Heart right ventricle (tissue), 16 donors: ENCODE results near the gene LMOD3. TPM values are rescaled to one million over a fixed set of nuclear protein-coding genes. Genes with fewer than 3 reads are reported as not detected.
A peak's percentile ranks its signal among the peaks of the same experiment; 100 is the strongest.

Experiments used
- ATAC-seq, 8 donors: fragments of 200-7000 bp; cut with Tn5 transposase; one replicate each; pipeline ENCODE4 v1.9.1; 2020; ENCODE audit warnings: mild to moderate bottlenecking in 8 of 8, moderate library complexity in 8 of 8, moderate number of reproducible peaks in 1 of 8
- DNase-seq, 2 donors: peaks; one replicate each; pipeline ENCODE4 v3.0.0-alpha.2; 2020
- H3K27ac ChIP-seq, 10 donors: fragments of 200-600 bp; sonication (generic) in 2 of 10; one replicate each; pipeline versions ENCODE4 v1.5.0 to v1.8.0; 2020 to 2022; ENCODE audit warnings: mild to moderate bottlenecking in 3 of 10
- H3K27me3 ChIP-seq, 7 donors: fragments of 200-600 bp; one replicate each; pipeline ENCODE4 v1.8.0; 2021 to 2022; ENCODE audit warnings: mild to moderate bottlenecking in 2 of 7
- H3K36me3 ChIP-seq, 9 donors: fragments of 200-600 bp; sonication (generic) in 1 of 9; one replicate each; pipeline versions ENCODE4 v1.5.0 to v1.8.0; 2020 to 2022; ENCODE audit warnings: mild to moderate bottlenecking in 2 of 9
- H3K4me1 ChIP-seq, 9 donors: fragments of 200-600 bp; sonication (generic) in 1 of 9; one replicate each; pipeline versions ENCODE4 v1.5.0 to v1.8.0; 2020 to 2022; ENCODE audit warnings: mild to moderate bottlenecking in 4 of 9
- H3K4me3 ChIP-seq, 10 donors: fragments of 200-600 bp; sonication (generic) in 2 of 10; one replicate each; pipeline versions ENCODE4 v1.5.0 to v1.8.0; 2020 to 2022; ENCODE audit warnings: mild to moderate bottlenecking in 7 of 10, moderate library complexity in 2 of 10
- H3K9me3 ChIP-seq, 11 donors: fragments of 200-600 bp in 10 of 11; sonication (generic) in 2 of 11; one replicate each; pipeline versions ENCODE4 v1.5.0 to v1.8.0; 2013 to 2022; ENCODE audit warnings: mild to moderate bottlenecking in 2 of 11, control low read depth in 1 of 11, moderate library complexity in 1 of 11
- CTCF ChIP-seq, 9 donors: fragments of 200-600 bp; sonication (generic) in 2 of 9; IDR thresholded peaks; one replicate each; pipeline versions ENCODE4 v1.5.0 to v1.8.0; 2021 to 2022; ENCODE audit warnings: antibody characterized with exemption in 9 of 9, mild to moderate bottlenecking in 5 of 9, moderate library complexity in 1 of 9
- WGBS, 2 donors: extraction: QIAGEN DNeasy Blood & Tissue Kit; methylation state at CpG; one replicate each; pipeline ENCODE4 v1.1.7; 2013; ENCODE audit warnings: inconsistent platforms in 1 of 2; 5-methylcytosine and 5-hydroxymethylcytosine counted together
- intact Hi-C, 10 donors: fragments of 100-400 bp; cut with DNase I; formaldehyde crosslinking; loops; one replicate each; pipeline versions ENCODE4 v1.11.1 to v1.14.2; 2022
- polyA plus RNA-seq, 2 donors: library from polyadenylated mRNA; stranded (reverse); fragments of 200-250 nt; gene quantifications; one replicate each; pipeline ENCODE4 v1.2.3, GENCODE V29; 2013
- total RNA-seq, 10 donors: library from RNA; stranded (reverse); fragmentation: NEBNext Ultra II Directional in 3 of 10; extraction: Animal tissue kit (Norgen Biotek cat#: 25700) in 3 of 10; gene quantifications; one replicate each; pipeline versions ENCODE4 v1.2.1 to v1.2.4, GENCODE V29; 2021 to 2023
- donor health status: Arrhythmogenic right ventricular cardiomyopathy.
- donor health status: ischemic (EF 13 %, LVEDD 7.1; RV severe dilation, severe dysfunction).
- donor health status: healthy with polysubstance abuse.
- donor health status: DM: no; HTN: yes; CAD: no.
- donor health status: DM: no; HTN: no; CAD: no.
- donor health status: ischemic (EF 25% LVEDD 6.9; RV normal size, moderate dysfunction).
- donor health status: ischemic (EF 25% LVEDD 5.7; RV mildly dilated, moderate dysfunction).
- donor health status: healthy.
- donor health status: DM: yes; HTN: yes; CAD: no.
- donor health status: Ischemic cardiomyopathy.
- donor health status: ischemic (EF 35%, LVEDD 5.7; RV mildly dilated, moderate dysfunction).
- donor health status: nonischemic (EF 11% LVEDD 7.7; RV severe dilation, severe dysfunction).
- donor health status: DM: yes; HTN: yes; CAD: no.
- donor health status: PGD.
- donor health status: ischemic (EF 29% LVEDD 5.4; RV normal size, mild dysfunction).
- donor health status: nonischemic (EF 23%, LVEDD 6.1; RV moderate dilation, normal function).

The LMOD3 gene
- total and polyA plus RNA-seq, 12 donors: 28.6 to 240 (median 182) TPM

- no peak for TF ChIP-seq CTCF (IDR thresholded peaks at IDR 0.05)
- Histone ChIP-seq H3K9me3 (no peaks in the 10 kb centered on the region), H3K4me1 (peaks cover 0 to 78% (median 47%) of the 10 kb centered on the region in 9 donors), H3K27ac (peak overlapping the region in 6 of 10 donors; percentile 6 to 68 (median 46)), H3K36me3 (peaks cover 0 to 82% (median 18%) of the 10 kb centered on the region in 9 donors), H3K4me3 (no peak overlapping the region), H3K27me3 (no peaks in the 10 kb centered on the region)
- ATAC-seq (peak in 1 of 8 donors; percentile 9), DNase-seq (no peak)
- WGBS, 2 donors: 61 to 69% methylated on average over 8 of the region's 8 CpGs
- intact Hi-C loops: no loop called here
Observed at GRCh38 chr3:69104586-69104985, 17.8 kb downstream of the LMOD3 start.

- peak overlapping the region in 8 of 10 donors; percentile 21 to 68 (median 42) for H3K27ac ChIP-seq
Observed at GRCh38 chr3:69103123-69103522, 19.3 kb downstream of the LMOD3 start.

GRCh38 chr3:69102384-69102783 lies 20.0 kb downstream of the LMOD3 start:
- peaks cover 0 to 79% (median 18%) of the 10 kb centered on the region in 9 donors for H3K36me3 ChIP-seq
- intact Hi-C loops: no loop called here
- no peaks in the 10 kb centered on the region for H3K27me3 ChIP-seq
- DNase-seq (no peak), ATAC-seq (peak in 1 of 8 donors; percentile 15)
- WGBS, 2 donors: 82 to 87% methylated on average over 4 of the region's 4 CpGs
- peak overlapping the region in 6 of 10 donors; percentile 21 to 68 (median 42) for H3K27ac ChIP-seq
- H3K9me3 ChIP-seq: no peaks in the 10 kb centered on the region
- no peak overlapping the region for H3K4me3 ChIP-seq
- peaks cover 0 to 88% (median 65%) of the 10 kb centered on the region in 9 donors for H3K4me1 ChIP-seq
- TF ChIP-seq CTCF (IDR thresholded peaks at IDR 0.05): no peak

More at GRCh38 chr3:69103123-69103522, 19.3 kb downstream of the LMOD3 start:
- H3K27me3 ChIP-seq: no peaks in the 10 kb centered on the region
- intact Hi-C loops: no loop called here
- H3K4me1 ChIP-seq: peaks cover 0 to 81% (median 57%) of the 10 kb centered on the region in 9 donors
- peaks cover 0 to 73% (median 18%) of the 10 kb centered on the region in 9 donors for H3K36me3 ChIP-seq
- TF ChIP-seq CTCF (IDR thresholded peaks at IDR 0.05): no peak
- ATAC-seq: peak in 4 of 8 donors; percentile 47 to 63 (median 57)
- no peak for DNase-seq
- no peaks in the 10 kb centered on the region for H3K9me3 ChIP-seq
- 54 to 62% methylated on average over 3 of the region's 3 CpGs for WGBS, 2 donors
- H3K4me3 ChIP-seq: no peak overlapping the region

GRCh38 chr3:69099576-69099975 lies 22.8 kb downstream of the LMOD3 start:
- ATAC-seq (peak in 1 of 8 donors; percentile 44), DNase-seq (no peak)
- no peak overlapping the region for H3K4me3 ChIP-seq
- H3K27me3 ChIP-seq: no peaks in the 10 kb centered on the region
- peaks cover 1 to 97% (median 74%) of the 10 kb centered on the region in 9 donors for H3K4me1 ChIP-seq
- 58 to 68% methylated on average over 4 of the region's 4 CpGs for WGBS, 2 donors
- intact Hi-C loops: no loop called here
- no peaks in the 10 kb centered on the region for H3K9me3 ChIP-seq
- H3K27ac ChIP-seq: peak overlapping the region in 7 of 10 donors; percentile 4 to 70 (median 37)
- H3K36me3 ChIP-seq: peaks cover 0 to 83% (median 14%) of the 10 kb centered on the region in 9 donors
- TF ChIP-seq CTCF (IDR thresholded peaks at IDR 0.05): no peak
